ENCODE measurements around the gene TCEANC2. TPM values are rescaled to one million over a fixed set of nuclear protein-coding genes. Genes with fewer than 3 reads are reported as not detected.
A peak's percentile ranks its signal among the peaks of the same experiment; 100 is the strongest.
"Not testable (repeated sequence)": the region's sequence is repeated elsewhere in the genome, so short reads cannot be mapped to it uniquely, and the experiment has no call there.

TCEANC2 gene
- polyA plus RNA-seq, 3 donors from 2014 or later: 3.3 to 6.3 (median 3.9) TPM

GRCh38 chr1:54014009-54014629 lies 39.3 kb upstream of the TCEANC2 start:
- no peaks in the 10 kb centered on the region for H3K9me3 Mint-ChIP-seq
- H3K27me3 Mint-ChIP-seq (ENCODE audit: low read depth in 3 of 3): peaks cover 0 to 7% (median 3%) of the 10 kb centered on the region in 3 donors
- H3K4me3 Mint-ChIP-seq: no peak overlapping the region
- H3K36me3 Mint-ChIP-seq: no peaks in the 10 kb centered on the region
- H3K27ac Mint-ChIP-seq: no peak overlapping the region
- no peaks in the 10 kb centered on the region for H3K4me1 Mint-ChIP-seq
- DNase-seq: no peak

- Mint-ChIP-seq H3K4me1 (no peaks in the 10 kb centered on the region), H3K27me3 (ENCODE audit: low read depth in 3 of 3) (peaks cover 0 to 4% (median 0%) of the 10 kb centered on the region in 3 donors), H3K9me3 (no peaks in the 10 kb centered on the region), H3K4me3 (no peak overlapping the region), H3K36me3 (no peaks in the 10 kb centered on the region), H3K27ac (no peak overlapping the region)
- DNase-seq: no peak
Measured at GRCh38 chr1:54016343-54017282, 36.8 kb upstream of the TCEANC2 start.

GRCh38 chr1:54017979-54018378 lies 35.4 kb upstream of the TCEANC2 start, which contains the start of gene LDLRAD1:
TSS of gene LDLRAD1 (minus strand) at chr1:54018186. CDS start at chr1:54018112, 74 bp downstream.
- H3K36me3 Mint-ChIP-seq: no peaks in the 10 kb centered on the region
- no peak within 1 kb of the TSS for H3K4me3 Mint-ChIP-seq
- no peak within 1 kb of the TSS for H3K27ac Mint-ChIP-seq
- DNase-seq: no peak
- no peaks in the 10 kb centered on the region for H3K9me3 Mint-ChIP-seq
- H3K27me3 Mint-ChIP-seq (ENCODE audit: low read depth in 3 of 3): peaks cover 0 to 3% (median 0%) of the 10 kb centered on the region in 3 donors
- no peaks in the 10 kb centered on the region for H3K4me1 Mint-ChIP-seq

- H3K27ac Mint-ChIP-seq: no peak overlapping the region
- no peaks in the 10 kb centered on the region for H3K27me3 Mint-ChIP-seq (ENCODE audit: low read depth in 3 of 3)
Measured at GRCh38 chr1:54018635-54019034, 34.8 kb upstream of the TCEANC2 start.

GRCh38 chr1:54019562-54020176 lies 33.7 kb upstream of the TCEANC2 start:
- H3K9me3 Mint-ChIP-seq; H3K27me3 Mint-ChIP-seq (ENCODE audit: low read depth in 3 of 3); H3K36me3 Mint-ChIP-seq; H3K4me1 Mint-ChIP-seq; H3K4me3 Mint-ChIP-seq; DNase-seq; H3K27ac Mint-ChIP-seq: not testable (repeated sequence)

More at GRCh38 chr1:54018635-54019034, 34.8 kb upstream of the TCEANC2 start:
- no peaks in the 10 kb centered on the region for H3K9me3 Mint-ChIP-seq
- H3K4me1 Mint-ChIP-seq: no peaks in the 10 kb centered on the region
- DNase-seq: no peak
- H3K36me3 Mint-ChIP-seq: no peaks in the 10 kb centered on the region
- no peak overlapping the region for H3K4me3 Mint-ChIP-seq

- no peak for DNase-seq
- Mint-ChIP-seq H3K27me3 (ENCODE audit: low read depth in 3 of 3) (no peaks in the 10 kb centered on the region), H3K9me3 (no peaks in the 10 kb centered on the region), H3K4me3 (no peak overlapping the region), H3K4me1 (no peaks in the 10 kb centered on the region), H3K36me3 (peaks cover 0 to 4% (median 3%) of the 10 kb centered on the region in 3 donors), H3K27ac (no peak overlapping the region)
Measured at GRCh38 chr1:54024358-54024757, 29.1 kb upstream of the TCEANC2 start.

- not testable (repeated sequence) for DNase-seq; H3K36me3 Mint-ChIP-seq; H3K27ac Mint-ChIP-seq; H3K27me3 Mint-ChIP-seq (ENCODE audit: low read depth in 3 of 3); H3K4me1 Mint-ChIP-seq; H3K4me3 Mint-ChIP-seq; H3K9me3 Mint-ChIP-seq
Measured at GRCh38 chr1:54024811-54025210, 28.6 kb upstream of the TCEANC2 start.

- no peaks in the 10 kb centered on the region for H3K4me1 Mint-ChIP-seq
- H3K4me3 Mint-ChIP-seq: no peak overlapping the region
- H3K27ac Mint-ChIP-seq: peak overlapping the region in 1 of 6 donors; percentile 29
- H3K9me3 Mint-ChIP-seq: no peaks in the 10 kb centered on the region
- peaks cover 0 to 20% (median 11%) of the 10 kb centered on the region in 3 donors for H3K36me3 Mint-ChIP-seq
- DNase-seq: no peak
- peaks cover 0 to 2% (median 0%) of the 10 kb centered on the region in 3 donors for H3K27me3 Mint-ChIP-seq (ENCODE audit: low read depth in 3 of 3)
Measured at GRCh38 chr1:54027848-54028247, 25.6 kb upstream of the TCEANC2 start.

GRCh38 chr1:54028306-54029251 lies 24.8 kb upstream of the TCEANC2 start:
- Mint-ChIP-seq H3K27ac (peak overlapping the region in 3 of 6 donors; percentile 18 to 51 (median 31)), H3K4me1 (no peaks in the 10 kb centered on the region), H3K9me3 (no peaks in the 10 kb centered on the region), H3K36me3 (peaks cover 0 to 20% (median 11%) of the 10 kb centered on the region in 3 donors), H3K4me3 (no peak overlapping the region), H3K27me3 (ENCODE audit: low read depth in 3 of 3) (peaks cover 0 to 2% (median 0%) of the 10 kb centered on the region in 3 donors)
- no peak for DNase-seq

GRCh38 chr1:54037476-54037875 lies 15.9 kb upstream of the TCEANC2 start:
- H3K4me3 Mint-ChIP-seq: no peak overlapping the region
- H3K36me3 Mint-ChIP-seq: peaks cover 18 to 53% (median 21%) of the 10 kb centered on the region in 3 donors

GRCh38 chr1:54041806-54042205 lies 11.6 kb upstream of the TCEANC2 start:
- peaks cover 6 to 27% of the 10 kb centered on the region in 2 donors for H3K4me1 Mint-ChIP-seq
- no peaks in the 10 kb centered on the region for H3K9me3 Mint-ChIP-seq
- H3K36me3 Mint-ChIP-seq: peaks cover 16 to 42% (median 26%) of the 10 kb centered on the region in 3 donors
- H3K27ac Mint-ChIP-seq: peak overlapping the region in 2 of 6 donors; percentile 23 to 49
- H3K4me3 Mint-ChIP-seq: no peak overlapping the region
- no peaks in the 10 kb centered on the region for H3K27me3 Mint-ChIP-seq (ENCODE audit: low read depth in 3 of 3)
- DNase-seq: no peak

More at GRCh38 chr1:54037476-54037875, 15.9 kb upstream of the TCEANC2 start:
- Mint-ChIP-seq H3K4me1 (no peaks in the 10 kb centered on the region), H3K27me3 (ENCODE audit: low read depth in 3 of 3) (no peaks in the 10 kb centered on the region), H3K9me3 (no peaks in the 10 kb centered on the region), H3K27ac (peak overlapping the region in 2 of 6 donors; percentile 3 to 25)
- no peak for DNase-seq

GRCh38 chr1:54045496-54045895 lies 7.9 kb upstream of the TCEANC2 start:
- no peaks in the 10 kb centered on the region for H3K9me3 Mint-ChIP-seq
- H3K27ac Mint-ChIP-seq: peak overlapping the region in 1 of 6 donors; percentile 77
- H3K27me3 Mint-ChIP-seq (ENCODE audit: low read depth in 3 of 3): no peaks in the 10 kb centered on the region
- no peak overlapping the region for H3K4me3 Mint-ChIP-seq
- H3K4me1 Mint-ChIP-seq: peaks cover 28 to 57% of the 10 kb centered on the region in 2 donors
- peaks cover 6 to 24% (median 17%) of the 10 kb centered on the region in 3 donors for H3K36me3 Mint-ChIP-seq
- no peak for DNase-seq

Data from immature natural killer cell (primary cell).